ENCODE results near the gene SIRPD.
"Not testable (repeated sequence)": the region's sequence is repeated elsewhere in the genome, so short reads cannot be mapped to it uniquely, and the experiment has no call there.

Gene SIRPD

DNA sequence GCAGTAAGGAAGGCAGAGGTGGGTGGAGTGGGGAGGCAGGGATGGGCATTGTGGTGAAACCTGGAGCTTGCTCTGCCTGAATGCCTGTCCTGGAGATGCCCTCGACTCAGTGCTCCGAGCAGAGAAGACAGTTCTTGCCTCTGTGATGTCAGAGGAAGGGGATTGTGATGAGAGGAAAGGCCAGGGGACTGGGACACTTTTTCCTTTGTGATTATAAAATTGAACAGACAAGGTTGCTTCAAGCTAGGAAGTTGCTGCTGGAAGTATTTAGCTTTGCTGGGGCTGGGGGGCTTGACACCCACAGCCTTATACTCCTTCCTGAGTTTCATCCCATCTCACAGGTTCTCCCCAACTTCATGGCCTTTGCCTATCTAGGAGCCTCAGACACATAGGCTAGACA lies at the start of gene SIRPD:
Gene SIRPD, minus strand, starts transcription at position 101 of the 400 bp plus-strand sequence. Its CDS starts 52 bp downstream, at position 49.
- DNase-seq (no peak), ATAC-seq (no peak)

DNA sequence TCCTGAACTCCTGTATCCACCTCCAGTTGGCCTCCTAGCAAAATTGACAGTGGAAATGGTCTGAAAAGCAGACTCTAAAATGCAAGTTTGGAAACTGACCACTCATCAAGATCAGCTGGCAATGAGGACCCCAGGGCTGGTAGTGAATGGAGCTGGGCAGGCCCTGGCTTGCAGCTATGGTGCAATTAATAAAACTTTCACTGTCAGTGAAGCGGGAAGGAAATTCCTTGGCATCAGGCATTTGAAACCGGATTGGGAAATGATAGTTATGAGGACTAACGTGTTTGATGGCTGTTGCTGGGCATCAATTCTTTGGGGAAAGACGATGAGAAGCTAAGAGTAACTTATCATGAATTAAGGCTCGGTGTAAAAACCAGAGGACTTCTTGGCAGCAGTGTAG lies 43.2 kb upstream of the SIRPD start:
- ATAC-seq (no peak), DNase-seq (no peak)

DNA sequence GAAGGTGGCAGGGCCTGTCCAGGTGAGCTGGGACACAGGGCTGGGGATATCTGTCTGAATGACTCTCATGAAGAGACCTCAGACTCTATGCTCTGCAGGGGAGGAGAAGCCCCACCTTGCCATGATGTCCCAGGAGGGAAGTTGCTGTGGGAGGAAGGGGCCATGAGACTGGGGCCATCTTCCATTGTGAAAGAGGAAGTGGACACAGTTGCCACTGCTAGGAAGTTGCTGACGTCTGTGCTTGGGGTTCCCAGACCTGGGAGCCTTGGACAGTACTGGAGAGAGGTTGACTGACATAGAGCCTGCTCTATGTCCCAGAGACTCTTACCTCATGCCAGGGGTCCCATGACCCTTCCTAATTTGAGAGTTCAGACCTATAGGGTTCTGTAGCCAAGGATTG lies 37.8 kb upstream of the SIRPD start:
- DNase-seq: no peak
- no peak for ATAC-seq

DNA sequence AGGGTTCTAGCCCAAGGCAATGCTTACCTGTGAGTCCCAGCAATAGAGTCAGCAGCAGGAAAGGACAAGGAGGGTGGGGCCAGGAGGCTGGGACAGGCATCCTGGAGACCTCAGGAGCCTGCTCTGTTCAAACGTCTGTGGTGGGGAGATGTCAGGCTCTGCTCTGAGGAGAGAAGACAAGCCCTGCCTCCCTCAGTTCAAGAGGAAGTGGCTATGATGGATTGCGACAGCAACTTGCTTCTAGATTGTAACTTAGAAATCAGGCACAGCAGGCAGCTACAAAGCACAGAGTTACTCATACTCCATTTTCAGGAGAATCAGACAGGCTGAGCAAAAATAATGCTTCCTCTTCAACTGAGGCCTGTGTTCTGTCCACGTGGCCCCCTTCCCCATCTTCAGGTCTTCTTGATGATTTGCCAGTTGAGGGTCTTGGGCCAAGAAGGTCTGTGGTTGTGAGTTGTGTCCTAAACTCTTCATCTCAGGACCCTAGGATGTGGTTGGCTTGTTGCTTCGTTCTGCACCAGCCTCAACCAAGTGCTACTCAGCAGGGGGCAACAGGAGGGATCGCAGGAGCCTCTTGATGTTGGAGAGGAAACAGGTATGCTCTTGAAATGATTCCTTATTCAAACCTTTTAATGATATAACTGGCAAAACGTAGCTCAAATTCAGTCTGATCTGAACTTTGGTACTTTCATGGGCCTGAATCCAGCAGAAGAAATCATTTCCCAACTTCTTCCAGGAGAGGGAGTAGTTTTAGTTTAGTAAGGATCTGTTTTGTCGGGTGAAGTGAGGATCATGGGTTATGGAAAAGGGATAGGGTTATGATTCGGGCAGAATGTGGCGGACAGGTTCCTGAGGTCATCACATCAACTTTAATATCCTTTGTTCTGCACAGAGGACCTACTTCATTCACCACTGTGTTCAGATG lies 31.3 kb upstream of the SIRPD start:
- no peak for ATAC-seq
- DNase-seq: no peak

DNA sequence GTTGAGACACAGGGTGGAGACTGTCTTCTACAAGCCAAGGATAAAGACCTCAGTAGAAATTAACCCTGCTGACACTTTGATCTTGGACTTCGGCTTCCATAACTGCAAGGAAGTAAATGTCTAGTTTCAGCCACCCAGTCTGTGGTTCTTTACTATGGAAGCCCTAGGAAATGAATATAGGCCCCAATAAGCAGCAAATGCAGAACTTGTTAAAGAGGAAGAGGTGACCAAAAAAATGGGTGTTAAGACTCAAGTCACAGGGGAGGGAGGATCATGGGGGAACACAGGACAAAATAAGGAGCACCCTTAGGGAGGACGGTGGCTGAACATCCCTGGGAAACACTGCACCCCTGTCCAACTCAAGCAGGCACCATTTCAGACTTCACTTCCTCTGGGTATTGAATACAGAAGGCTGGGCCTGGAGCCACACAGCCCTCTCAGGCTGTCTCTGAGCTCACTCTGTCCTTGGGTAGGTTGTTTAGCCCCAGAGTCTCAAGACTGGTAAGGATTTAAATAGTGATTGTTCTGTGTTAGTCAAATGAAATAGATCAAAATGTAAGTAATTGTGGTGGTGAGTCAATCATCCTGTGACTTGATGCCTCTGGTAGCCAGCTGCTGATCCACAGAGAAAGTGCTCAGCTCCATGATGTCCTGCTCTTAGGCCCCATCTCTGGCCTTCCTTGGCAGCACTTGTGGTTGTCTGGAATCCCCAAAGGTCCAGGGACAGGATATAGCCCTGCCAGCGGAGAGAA lies 30.5 kb upstream of the SIRPD start:
- DNase-seq: no peak
- no peak for ATAC-seq

DNA sequence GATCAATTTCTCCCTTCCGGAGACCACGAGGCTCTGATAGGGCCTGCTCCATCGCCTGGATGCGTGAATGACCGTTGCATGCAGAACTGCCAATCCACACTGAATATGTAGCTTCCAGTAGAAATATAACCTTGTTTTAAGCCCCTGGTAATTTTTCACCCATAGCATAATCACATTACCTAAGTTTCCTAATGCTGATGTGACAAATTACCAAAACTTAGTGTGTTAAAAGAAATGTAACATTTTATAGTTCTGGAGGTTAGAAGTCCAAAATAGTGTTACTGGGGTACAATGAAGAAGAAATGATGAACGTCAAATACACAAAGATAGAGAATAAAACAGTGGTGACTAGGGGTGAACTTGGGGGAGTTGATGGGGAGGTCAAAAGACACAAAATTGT lies 22.0 kb upstream of the SIRPD start:
- no peak for ATAC-seq
- no peak for DNase-seq

DNA sequence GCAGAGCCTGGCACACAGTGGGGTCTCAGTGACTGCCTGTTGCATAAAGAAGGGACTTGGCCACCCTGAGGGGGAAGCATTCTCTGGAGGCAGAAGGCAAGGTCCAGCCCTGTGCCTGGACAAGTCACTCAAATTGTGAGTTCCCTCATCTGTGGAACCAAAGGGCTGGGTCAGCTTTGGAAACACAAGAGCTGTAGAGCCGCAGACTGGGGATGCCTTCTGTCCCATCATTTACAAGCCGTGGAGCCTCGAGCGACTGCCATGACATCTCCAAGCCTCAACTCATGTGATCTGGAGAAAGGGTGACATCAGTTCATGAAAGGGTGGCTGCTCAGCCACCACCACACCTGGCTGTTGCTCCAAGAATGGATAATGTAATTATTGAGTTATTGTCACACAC lies 20.4 kb upstream of the SIRPD start:
- no peak for DNase-seq
- no peak for ATAC-seq

DNA sequence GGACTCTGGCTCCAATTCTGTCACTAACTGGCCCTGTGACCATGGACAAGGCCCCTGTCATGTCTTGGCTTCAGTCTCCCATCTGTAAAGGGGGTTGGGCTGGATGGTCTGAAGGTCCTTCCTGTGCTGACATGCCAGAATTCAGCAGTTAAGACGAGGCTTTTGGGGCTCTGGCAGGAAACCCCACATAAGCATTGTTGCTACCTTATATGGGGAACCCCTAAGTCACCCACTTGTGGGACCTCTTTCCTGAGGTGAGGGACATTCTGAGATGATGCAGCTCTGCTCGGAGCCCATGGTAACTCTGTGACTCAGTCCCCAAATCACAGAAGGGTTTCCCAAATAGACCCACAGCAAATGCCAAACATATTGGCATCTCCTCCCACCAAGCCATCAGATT lies 19.8 kb upstream of the SIRPD start:
- not testable (repeated sequence) for DNase-seq
- peak; percentile 76 for ATAC-seq

DNA sequence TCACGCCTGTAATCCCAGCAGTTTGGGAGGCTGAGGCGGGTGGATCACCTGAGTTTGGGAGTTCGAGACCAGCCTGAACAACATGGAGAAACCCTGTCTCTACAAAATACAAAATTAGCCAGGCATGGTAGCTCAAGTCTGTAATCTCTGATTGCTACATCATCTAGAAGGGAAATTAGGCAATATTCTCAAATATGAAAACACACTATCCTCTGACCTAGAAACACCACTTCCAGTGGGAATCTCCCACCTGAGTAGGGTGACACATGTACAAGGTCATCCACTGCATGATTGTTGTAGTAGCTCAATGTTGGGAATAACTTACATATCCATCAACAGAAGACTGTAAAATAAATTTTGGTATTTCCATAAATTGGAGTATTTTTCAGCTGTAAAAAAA lies 19.1 kb upstream of the SIRPD start:
- no peak for ATAC-seq

DNA sequence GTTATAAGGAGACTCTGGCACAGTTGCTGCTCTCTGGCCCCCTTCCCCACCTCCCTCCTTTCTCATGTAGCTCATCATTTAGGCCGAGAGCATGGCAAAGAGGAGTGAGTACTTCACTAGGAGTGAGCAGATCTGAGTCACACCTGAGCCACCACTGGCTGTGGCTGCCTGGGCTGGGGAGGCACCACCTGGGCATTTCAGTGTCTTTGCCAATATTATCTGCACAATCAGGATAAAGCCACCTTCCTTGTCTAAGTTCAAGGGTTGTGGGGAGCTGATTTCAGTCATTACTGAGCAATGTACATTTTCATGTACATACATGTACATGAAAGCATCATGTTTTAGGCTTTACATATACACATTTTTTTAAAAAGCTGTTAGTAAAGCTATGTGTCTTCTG lies 18.5 kb upstream of the SIRPD start:
- not testable (repeated sequence) for DNase-seq
- peak; percentile 65 for ATAC-seq

More for the DNA sequence above, 19.1 kb upstream of the SIRPD start:
- DNase-seq: no peak

DNA sequence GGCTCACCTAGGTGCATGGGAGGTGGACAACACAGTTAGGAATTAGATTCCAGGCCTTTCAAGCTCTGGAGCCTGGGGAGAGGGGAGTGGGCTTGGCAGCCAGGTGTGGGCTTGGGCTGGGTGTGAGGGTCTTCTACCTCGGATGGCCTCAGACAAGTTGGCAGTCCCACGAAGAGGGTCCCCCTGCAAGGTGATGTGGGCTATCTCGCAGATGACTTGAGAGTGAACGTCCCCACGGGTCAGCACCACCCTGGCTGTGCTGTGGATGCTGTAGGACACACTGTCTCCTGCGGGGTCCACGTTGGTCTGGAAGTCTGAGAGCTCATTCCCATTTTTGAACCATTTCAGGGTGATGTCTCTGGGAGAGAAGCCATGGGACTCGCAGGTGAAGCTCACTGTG lies 14.1 kb upstream of the SIRPD start:
- not testable (repeated sequence) for ATAC-seq, DNase-seq

DNA sequence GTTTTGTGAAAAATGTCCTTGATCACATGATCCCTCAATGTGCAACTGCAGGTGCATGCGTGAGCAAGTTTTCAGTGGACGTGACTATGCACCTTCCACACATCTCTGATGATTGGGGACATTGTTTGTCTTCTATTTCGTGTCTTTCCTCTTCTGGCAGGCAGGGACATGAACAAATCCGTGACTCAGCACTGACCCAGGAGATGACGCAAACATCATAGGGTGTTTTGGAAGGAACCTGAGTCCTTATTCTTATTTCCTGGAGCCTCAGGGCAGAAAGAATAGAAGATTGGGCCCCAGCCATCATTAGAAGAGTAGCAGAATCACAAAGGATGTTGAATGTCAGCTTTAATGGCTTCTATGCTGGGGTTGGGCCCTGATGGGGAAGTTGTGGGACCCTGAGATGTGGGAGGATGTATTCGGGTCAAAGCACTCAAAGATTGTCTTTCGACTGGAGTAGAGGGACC lies 11.9 kb upstream of the SIRPD start:
- ATAC-seq (no peak), DNase-seq (no peak)

DNA sequence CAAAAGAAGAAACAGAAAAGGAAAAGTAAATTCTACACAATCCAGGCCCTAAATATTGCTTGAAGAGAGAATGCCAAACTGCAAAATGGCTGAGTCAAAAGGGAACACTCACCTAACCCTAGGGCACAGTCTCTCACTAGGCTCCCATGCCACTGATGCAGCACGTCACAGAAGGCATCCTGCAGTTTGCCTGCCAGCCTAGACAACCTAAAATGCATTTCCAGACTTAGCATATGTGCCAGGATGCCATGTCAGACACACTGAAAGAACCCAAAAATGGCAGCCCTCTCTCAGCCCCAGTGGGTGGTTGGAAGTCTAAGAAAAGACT lies 10.6 kb upstream of the SIRPD start:
- ATAC-seq: no peak
- no peak for DNase-seq

DNA sequence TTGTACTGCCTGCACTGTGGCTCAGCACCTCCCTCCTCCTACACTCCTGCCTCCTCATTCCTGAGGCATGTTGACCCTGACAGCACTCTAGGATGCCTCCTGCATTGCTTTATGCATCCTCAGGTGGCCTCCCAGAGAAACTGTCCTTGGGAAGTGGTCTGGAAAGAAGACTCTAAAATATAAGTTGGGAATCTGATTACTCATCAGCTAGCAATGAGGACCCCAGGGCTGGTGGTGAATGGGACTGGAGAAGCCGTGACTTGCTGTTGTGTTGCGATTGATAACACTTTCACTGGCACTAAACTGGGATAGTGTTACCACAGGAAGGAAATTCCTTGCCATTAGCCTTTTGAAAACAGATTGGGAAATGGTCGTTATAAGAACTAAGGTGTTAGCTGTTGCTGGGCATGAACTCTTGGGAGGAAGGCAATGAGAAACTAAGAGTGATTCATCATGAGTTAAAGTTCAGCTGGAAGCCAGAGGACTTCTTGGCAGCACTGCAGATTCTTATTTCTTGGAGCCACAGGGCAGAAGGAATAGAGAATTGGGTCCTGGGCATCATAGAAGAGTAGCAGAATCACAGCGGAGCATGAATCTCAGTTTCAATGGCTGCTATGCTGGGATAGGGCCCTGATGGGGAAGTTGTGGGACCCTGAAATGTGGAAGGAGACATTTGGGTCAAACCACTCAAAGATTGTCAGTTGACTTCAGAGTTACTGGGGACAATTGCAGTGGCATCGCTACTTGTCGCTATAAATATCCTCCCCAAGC lies 10.1 kb upstream of the SIRPD start:
- ATAC-seq (no peak), DNase-seq (no peak)

DNA sequence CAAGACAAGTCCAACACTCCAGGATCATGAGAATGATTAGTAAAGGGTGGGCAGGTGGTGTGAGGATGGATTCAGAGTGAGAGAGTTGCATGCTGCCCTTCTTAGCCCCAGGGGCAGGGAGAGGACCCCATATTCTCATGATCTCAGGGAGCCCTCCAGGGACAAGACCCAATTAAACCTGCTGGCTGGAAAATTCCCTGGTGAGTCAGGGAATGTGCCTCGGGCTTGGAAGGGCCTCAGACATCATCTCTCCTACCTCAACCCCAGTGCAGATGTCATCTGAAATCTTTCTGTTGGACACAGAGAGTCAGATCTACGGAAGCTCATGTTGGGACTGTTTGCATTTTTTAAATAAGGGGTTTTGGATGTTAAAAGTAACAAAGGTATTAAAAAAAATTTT lies 9.2 kb upstream of the SIRPD start:
- DNase-seq (no peak), ATAC-seq (no peak)

DNA sequence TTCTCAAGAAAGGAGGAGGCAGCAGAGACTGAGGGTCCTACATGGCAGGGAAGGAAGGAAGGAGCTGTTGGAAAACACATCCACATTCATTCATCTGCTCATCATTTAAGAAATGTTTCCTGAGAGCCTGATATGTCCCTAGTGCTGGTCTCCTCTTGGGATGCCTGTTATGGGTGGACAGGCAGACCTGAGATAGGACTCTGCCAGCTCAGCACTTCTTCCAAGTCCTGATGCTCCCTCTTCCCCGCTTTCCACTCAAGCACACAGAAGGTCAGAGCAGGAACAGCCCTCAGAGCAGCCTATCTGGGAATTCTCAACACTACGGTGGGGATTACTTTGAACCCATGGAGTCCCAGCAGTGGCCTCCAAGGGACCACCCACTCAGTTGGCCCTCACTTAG lies 8.0 kb upstream of the SIRPD start:
- ATAC-seq (no peak), DNase-seq (no peak)

DNA sequence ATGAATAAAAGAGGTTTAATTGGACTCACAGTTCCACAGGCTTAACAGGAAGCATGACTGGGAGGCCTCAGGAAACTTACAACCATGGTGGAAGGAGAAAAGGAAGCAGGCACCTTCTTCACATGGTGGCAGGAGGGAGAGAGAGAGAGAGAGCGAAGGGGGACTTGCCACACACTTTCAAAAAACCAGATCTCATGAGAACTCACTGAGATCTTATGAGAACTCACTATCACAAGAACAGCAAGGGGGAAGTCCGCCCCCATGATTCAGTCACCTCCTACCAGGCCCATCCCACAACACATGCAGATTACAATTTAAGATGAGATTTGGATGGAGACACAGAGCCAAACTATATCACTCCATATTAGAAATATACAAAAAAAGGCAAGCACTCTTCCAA lies 6.1 kb upstream of the SIRPD start:
- DNase-seq (no peak), ATAC-seq (no peak)

DNA sequence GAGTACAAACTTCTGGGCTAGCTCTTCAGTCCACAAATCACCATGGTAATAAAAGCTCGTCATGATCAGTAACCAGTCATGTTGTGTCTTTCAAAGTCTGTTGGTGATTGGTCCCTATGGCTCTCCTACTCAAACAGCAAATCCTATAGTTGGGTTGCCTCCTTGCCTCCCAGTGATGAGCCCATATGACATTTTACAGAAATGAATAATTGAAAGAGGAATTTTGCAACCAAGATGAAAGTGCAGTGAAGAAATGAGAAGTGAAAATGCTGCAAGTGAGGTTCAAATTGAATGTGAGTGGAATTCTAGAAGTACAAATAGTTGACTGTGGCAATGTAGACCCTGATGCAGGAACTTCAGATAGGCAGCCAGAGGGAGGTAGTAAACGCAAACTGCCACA lies 5.1 kb upstream of the SIRPD start:
- ATAC-seq (no peak), DNase-seq (no peak)

DNA sequence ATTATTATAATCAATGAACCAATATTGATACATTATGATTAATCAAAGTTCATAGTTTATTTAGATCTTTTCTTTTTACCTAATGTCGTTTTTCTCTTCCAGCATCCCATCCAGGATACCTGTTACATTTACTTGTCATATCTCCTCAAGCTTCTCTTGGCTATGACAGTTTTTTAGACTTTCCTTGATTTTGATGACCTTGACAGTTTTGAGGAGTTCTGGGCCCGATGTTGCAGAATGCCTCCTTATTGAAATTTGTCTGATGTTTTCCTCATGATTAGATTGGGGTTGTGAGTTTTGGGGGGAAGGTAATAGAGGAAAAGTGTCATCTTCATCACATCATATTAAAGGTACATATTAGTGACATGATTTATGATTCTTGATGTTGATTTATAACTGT lies 3.8 kb upstream of the SIRPD start:
- ATAC-seq (no peak), DNase-seq (no peak)

DNA sequence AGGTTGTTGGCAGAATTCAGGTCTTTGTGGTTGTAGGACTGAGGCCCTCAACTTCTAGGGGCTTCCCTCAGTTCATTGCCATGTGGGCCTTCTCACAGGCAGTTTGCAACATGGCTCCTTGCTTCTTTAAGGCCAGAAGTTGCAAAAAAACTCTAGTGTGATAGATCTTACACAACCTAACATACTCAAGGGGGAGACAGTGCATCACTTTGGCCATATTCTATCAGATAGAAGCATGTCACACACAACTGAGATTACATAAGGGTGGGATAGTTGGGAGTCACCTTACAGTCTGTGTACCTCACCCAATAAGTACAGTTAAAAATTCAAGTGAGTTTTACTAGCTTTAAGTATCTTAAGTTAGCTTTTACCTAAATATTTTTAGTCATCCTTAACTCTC lies 1.6 kb downstream of the SIRPD start:
- ATAC-seq (no peak), DNase-seq (no peak)

DNA sequence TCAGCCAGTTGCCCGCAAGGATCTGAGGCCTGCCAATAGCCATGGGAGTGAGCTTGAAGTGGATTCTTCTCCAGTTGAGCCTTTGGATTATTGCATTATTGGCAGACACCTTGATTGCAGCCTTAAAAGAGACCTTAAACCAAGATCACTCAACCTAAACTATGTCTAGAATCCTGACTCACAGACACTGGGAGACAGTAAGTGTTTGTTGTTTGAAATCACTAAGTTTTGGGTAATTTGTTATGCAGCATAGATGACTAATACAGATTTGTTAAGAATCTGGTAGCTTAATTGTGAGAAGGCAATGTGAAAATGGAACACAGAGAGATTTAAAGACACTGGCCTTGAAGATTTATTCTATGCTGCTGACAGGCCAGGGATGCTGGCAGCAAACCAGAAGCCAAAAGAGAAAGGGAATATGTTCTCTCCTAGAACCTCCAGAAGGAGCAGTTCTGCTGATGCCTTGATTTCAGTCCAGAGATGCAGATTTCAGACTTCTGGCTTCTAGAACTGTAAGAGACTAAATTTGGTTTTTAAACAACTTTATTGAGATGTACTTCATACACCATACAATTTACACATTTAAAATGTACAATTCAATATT lies 17.6 kb downstream of the SIRPD start:
- no peak for DNase-seq
- ATAC-seq: no peak

DNA sequence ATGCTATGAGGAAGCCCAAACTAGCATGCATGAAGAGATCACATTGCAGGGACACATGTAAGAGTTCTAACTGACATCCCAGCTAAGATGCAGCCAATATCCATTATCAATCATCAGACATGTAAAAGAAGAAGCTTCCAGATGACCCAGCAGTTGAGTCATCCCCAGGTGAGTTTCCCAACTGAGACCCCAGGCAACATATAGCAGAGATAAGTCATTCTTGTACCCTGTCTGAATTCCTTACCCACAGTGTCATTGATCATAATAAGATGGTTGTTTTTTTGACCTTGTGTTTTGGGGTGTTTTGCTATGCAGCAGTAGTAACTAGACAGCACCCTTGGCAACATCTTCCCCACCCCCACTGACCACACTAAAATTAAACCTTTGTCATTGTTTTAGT lies 18.9 kb downstream of the SIRPD start:
- ATAC-seq (no peak), DNase-seq (no peak)

DNA sequence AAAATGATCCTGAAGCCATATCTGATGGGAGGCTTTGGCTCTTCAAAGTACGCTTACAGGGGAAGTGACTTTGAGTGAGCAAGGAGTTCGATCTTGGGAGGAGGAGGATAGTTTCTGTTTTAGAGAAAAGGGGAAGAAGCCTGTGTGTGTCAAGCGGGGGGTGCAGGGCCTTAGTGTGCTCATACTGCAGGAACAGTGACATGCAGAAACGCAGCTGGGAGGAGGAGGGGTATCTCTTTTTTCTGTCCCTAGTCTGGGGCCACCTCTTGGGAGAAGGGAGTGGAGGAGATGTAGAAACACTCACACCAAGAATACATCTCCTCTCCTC lies 19.8 kb downstream of the SIRPD start:
- DNase-seq (no peak), ATAC-seq (peak; percentile 32)
